Smooth muscle cell (in vitro differentiated cells): ENCODE data around the gene CHID1. TPM values are rescaled to one million over a fixed set of nuclear protein-coding genes. Genes with fewer than 3 reads are reported as not detected.

Source experiments
- DNase-seq: peaks from one replicate; lab custom pipeline; 2025; ENCODE audit not compliant: unreplicated experiment; lab: John Stamatoyannopoulos, UW
- H2AFZ ChIP-seq: fragments of 200-600 bp; sonication (generic); 2 replicates; pipeline ENCODE4 v1.6.0; 2016; ENCODE audit warnings: antibody characterized with exemption, low read depth, mild to moderate bottlenecking
- H3F3A ChIP-seq: fragments of 200-600 bp; sonication (generic); 2 replicates; pipeline ENCODE4 v1.6.0; 2017; ENCODE audit warnings: antibody characterized with exemption, low read depth
- H3K27ac ChIP-seq: fragments of 200-600 bp; sonication (generic); 2 replicates; pipeline ENCODE4 v1.5.1; 2016; ENCODE audit warnings: low read depth, mild to moderate bottlenecking
- H3K27me3 ChIP-seq: fragments of 200-600 bp; sonication (generic); 2 replicates; pipeline ENCODE4 v1.6.1; 2016; ENCODE audit warnings: low read depth, mild to moderate bottlenecking
- H3K36me3 ChIP-seq: fragments of 200-600 bp; sonication (generic); 2 replicates; pipeline ENCODE4 v1.5.1; 2016; ENCODE audit warnings: low read depth
- H3K4me1 ChIP-seq: fragments of 200-600 bp; sonication (generic); 2 replicates; pipeline ENCODE4 v1.5.1; 2016; ENCODE audit warnings: low read depth
- H3K4me2 ChIP-seq: fragments of 200-600 bp; sonication (generic); 2 replicates; pipeline ENCODE4 v1.6.0; 2016; ENCODE audit warnings: mild to moderate bottlenecking
- H3K4me3 ChIP-seq: fragments of 200-600 bp; sonication (generic); 2 replicates; pipeline ENCODE4 v1.5.1; 2016; ENCODE audit warnings: mild to moderate bottlenecking
- H3K79me2 ChIP-seq: fragments of 200-600 bp; sonication (generic); 2 replicates; pipeline ENCODE4 v1.6.0; 2016; ENCODE audit warnings: low read depth, mild to moderate bottlenecking
- H3K9ac ChIP-seq: fragments of 200-600 bp; sonication (generic); 2 replicates; pipeline ENCODE4 v1.6.0; 2016; ENCODE audit warnings: low read depth
- H3K9me3 ChIP-seq: fragments of 200-600 bp; sonication (generic); replicated peaks from 2 replicates; pipeline ENCODE4 v1.5.1; 2016; ENCODE audit warnings: low read depth
- H4K20me1 ChIP-seq: fragments of 200-600 bp; sonication (generic); 2 replicates; pipeline ENCODE4 v1.6.0; 2016; ENCODE audit warnings: low read depth
- WGBS: methylation state at CpG from one replicate; pipeline ENCODE4 v1.1.7; 2016; ENCODE audit warnings: low lambda C conversion rate; 5-methylcytosine and 5-hydroxymethylcytosine counted together
- polyA plus RNA-seq: library from polyadenylated mRNA; unstranded; fragments of >200 nt; fragmentation: Nextera tagmentation; extraction: Ambion mirVana; gene quantifications from 2 replicates; pipeline ENCODE4 v1.2.1, GENCODE V29; 2016
- total RNA-seq: library from RNA; depleted of rRNA; stranded (reverse); fragments of >200 nt; gene quantifications from 2 replicates; pipeline ENCODE4 v1.2.3, GENCODE V29; 2014
- TF ChIP-seq, protein P1 (sequence below): fragments of 200-600 bp; sonication (generic); IDR thresholded peaks from 2 replicates; pipeline ENCODE4 v1.5.1; 2017; ENCODE audit warnings: borderline replicate concordance, mild to moderate bottlenecking, antibody characterized with exemption; ENCODE audit not compliant: insufficient read depth, poor library complexity, severe bottlenecking

The CHID1 gene
- total and polyA plus RNA-seq, 2 experiments from 2014 or later: 54.3 to 181 TPM

DNA sequence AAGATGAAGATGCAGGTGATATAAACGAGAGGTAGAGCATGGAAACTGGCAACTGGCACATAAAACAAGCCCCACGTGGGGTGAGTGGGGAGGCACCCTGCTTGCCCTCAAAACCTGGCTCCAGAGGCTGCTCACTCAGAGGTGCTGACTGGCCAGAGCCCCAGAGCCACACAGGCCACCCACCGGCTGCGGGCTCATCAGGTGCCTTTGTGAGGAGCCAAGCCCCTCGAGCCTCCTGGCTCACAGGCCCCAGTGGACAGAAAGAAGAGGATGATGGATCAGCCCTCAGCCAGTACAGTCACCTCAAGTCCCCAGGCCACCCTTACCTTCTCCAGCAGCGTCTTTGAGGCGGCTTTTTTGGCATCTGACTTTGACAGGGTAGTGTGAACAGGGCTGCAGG, 6.2 kb downstream of the CHID1 start:
- H3F3A ChIP-seq: no peaks in the 10 kb centered on the region
- TF ChIP-seq, protein P1, sequence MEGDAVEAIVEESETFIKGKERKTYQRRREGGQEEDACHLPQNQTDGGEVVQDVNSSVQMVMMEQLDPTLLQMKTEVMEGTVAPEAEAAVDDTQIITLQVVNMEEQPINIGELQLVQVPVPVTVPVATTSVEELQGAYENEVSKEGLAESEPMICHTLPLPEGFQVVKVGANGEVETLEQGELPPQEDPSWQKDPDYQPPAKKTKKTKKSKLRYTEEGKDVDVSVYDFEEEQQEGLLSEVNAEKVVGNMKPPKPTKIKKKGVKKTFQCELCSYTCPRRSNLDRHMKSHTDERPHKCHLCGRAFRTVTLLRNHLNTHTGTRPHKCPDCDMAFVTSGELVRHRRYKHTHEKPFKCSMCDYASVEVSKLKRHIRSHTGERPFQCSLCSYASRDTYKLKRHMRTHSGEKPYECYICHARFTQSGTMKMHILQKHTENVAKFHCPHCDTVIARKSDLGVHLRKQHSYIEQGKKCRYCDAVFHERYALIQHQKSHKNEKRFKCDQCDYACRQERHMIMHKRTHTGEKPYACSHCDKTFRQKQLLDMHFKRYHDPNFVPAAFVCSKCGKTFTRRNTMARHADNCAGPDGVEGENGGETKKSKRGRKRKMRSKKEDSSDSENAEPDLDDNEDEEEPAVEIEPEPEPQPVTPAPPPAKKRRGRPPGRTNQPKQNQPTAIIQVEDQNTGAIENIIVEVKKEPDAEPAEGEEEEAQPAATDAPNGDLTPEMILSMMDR: no peak
- H3K4me2 ChIP-seq: no peak overlapping the region
- H3K27ac ChIP-seq: no peak overlapping the region
- H4K20me1 ChIP-seq: peaks cover 3% of the 10 kb centered on the region
- WGBS: 98% methylated on average over 6 of the region's 7 CpGs
- H3K4me1 ChIP-seq: no peaks in the 10 kb centered on the region
- no peak overlapping the region for H2AFZ ChIP-seq
- no peak overlapping the region for H3K9ac ChIP-seq
- H3K9me3 ChIP-seq: no peaks in the 10 kb centered on the region
- peaks cover 19% of the 10 kb centered on the region for H3K79me2 ChIP-seq
- H3K27me3 ChIP-seq: no peaks in the 10 kb centered on the region
- DNase-seq: no peak
- no peak overlapping the region for H3K4me3 ChIP-seq
- no peaks in the 10 kb centered on the region for H3K36me3 ChIP-seq

DNA sequence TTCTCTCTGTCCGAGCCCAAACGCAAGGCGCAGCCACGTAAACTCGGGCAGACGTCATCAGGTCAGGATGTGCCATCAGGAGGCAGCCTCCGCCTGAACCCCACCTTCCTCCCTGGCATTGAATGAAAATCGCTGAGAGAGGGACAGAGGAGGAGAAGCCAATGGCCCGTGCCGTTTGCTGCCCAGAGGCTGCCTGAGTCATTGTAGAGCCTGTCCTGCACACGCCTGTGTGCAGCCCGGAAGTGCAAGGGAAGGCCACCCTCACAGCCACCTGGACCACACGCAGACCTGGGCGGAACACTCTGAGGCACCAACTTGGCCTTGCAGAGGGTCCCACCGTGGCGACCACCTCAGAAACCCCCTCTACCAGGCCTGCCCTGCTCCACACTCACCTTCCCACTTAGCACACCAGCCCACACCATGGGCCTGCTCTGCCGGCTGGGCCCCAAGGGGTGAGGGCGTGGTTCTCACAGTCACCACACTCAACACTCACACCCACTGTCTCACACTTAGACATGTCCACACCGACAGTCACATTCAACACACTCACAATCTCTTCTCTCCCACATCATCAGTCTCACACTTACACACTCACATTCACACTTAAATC, 9.1 kb downstream of the CHID1 start:
- no peaks in the 10 kb centered on the region for H3F3A ChIP-seq
- H3K27me3 ChIP-seq: no peaks in the 10 kb centered on the region
- no peak overlapping the region for H2AFZ ChIP-seq
- H3K4me2 ChIP-seq: no peak overlapping the region
- no peaks in the 10 kb centered on the region for H3K4me1 ChIP-seq
- no peak overlapping the region for H3K9ac ChIP-seq
- peaks cover 3% of the 10 kb centered on the region for H4K20me1 ChIP-seq
- H3K27ac ChIP-seq: no peak overlapping the region
- no peak for DNase-seq
- H3K79me2 ChIP-seq: peaks cover 10% of the 10 kb centered on the region
- no peaks in the 10 kb centered on the region for H3K36me3 ChIP-seq
- TF ChIP-seq, protein P1: no peak
- no peaks in the 10 kb centered on the region for H3K9me3 ChIP-seq
- no peak overlapping the region for H3K4me3 ChIP-seq
- 98% methylated on average over 19 of the region's 19 CpGs for WGBS

DNA sequence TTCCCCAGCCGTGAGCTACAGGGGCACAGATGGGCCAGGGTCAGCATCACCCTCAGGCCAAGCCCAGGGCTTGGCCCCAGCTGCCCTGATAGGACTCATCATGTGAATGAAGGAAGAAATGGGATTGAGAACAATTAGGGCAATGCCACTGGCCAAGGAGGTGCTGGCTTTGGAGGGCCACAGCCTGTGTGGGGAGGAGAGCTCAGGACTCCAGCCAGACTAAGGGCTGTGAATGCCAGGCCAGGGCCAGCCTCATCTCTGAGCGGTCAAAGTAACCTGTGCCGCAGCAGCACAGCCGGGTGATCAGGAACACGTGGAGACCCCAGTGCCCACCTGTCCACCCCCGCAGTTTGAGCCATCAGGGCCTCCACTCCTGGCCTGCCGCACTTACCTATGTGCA, 10.1 kb downstream of the CHID1 start:
- H3K79me2 ChIP-seq: peaks cover 2% of the 10 kb centered on the region
- H3K27ac ChIP-seq: no peak overlapping the region
- no peaks in the 10 kb centered on the region for H3K9me3 ChIP-seq
- 97% methylated on average over 7 of the region's 7 CpGs for WGBS
- no peak overlapping the region for H3K9ac ChIP-seq
- peaks cover 3% of the 10 kb centered on the region for H4K20me1 ChIP-seq
- TF ChIP-seq, protein P1: no peak
- H3K36me3 ChIP-seq: no peaks in the 10 kb centered on the region
- H2AFZ ChIP-seq: no peak overlapping the region
- H3K4me2 ChIP-seq: no peak overlapping the region
- no peaks in the 10 kb centered on the region for H3F3A ChIP-seq
- no peak overlapping the region for H3K4me3 ChIP-seq
- no peak for DNase-seq
- no peaks in the 10 kb centered on the region for H3K4me1 ChIP-seq
- no peaks in the 10 kb centered on the region for H3K27me3 ChIP-seq

DNA sequence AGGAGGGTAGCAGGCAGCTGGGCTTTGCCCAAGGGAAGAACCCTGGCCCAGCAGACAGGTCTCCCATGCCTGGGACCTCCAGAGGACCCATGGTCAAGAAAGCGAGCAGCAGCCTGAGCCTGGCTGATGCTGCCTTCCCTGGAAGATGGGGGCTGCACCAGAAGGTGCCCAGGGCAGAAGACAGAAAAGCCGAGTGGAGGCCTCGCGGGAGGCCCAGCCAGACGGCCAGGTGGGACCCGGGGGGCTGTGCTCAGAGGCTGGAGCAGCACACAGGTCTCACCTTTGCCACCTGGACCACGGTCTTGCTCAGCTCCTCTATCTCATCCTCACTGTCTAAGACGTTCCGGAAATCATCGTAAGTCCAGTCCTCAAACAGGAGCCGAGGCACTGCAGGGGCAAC, 10.9 kb downstream of the CHID1 start:
- H3K27ac ChIP-seq: no peak overlapping the region
- 95% methylated on average over 11 of the region's 11 CpGs for WGBS

More for the DNA sequence above, 10.9 kb downstream of the CHID1 start:
- no peaks in the 10 kb centered on the region for H3F3A ChIP-seq
- no peaks in the 10 kb centered on the region for H3K36me3 ChIP-seq
- no peaks in the 10 kb centered on the region for H3K79me2 ChIP-seq
- H3K27me3 ChIP-seq: no peaks in the 10 kb centered on the region
- no peaks in the 10 kb centered on the region for H4K20me1 ChIP-seq
- no peak overlapping the region for H3K4me2 ChIP-seq
- TF ChIP-seq, protein P1: no peak
- H3K9me3 ChIP-seq: no peaks in the 10 kb centered on the region
- no peak overlapping the region for H2AFZ ChIP-seq
- no peak overlapping the region for H3K4me3 ChIP-seq
- H3K9ac ChIP-seq: no peak overlapping the region
- H3K4me1 ChIP-seq: no peaks in the 10 kb centered on the region
- DNase-seq: no peak
